Measurements from ENCODE around the gene CDH24. TPM values are rescaled to one million over a fixed set of nuclear protein-coding genes. Genes with fewer than 3 reads are reported as not detected.

The CDH24 gene
- total and polyA plus RNA-seq, 2 of the 8 experiments (the other 6 are each of a cell fraction or from before 2014, with no cell fraction given): 18.1 to 27.6 TPM

- TF ChIP-seq RFX5 (IDR thresholded peaks at IDR 0.05; ENCODE audit: borderline replicate concordance, low read depth, low read length): no peak
- no peak for TF ChIP-seq E2F6 (IDR thresholded peaks at IDR 0.05)
- peak; percentile 92 for TF ChIP-seq PHF8 (conservative IDR thresholded peaks at IDR 0.05; ENCODE audit: low read depth, low read length)
- TF ChIP-seq CBX8 (IDR thresholded peaks at IDR 0.05; ENCODE audit: borderline replicate concordance, low read depth, low read length): no peak
- no peak for TF ChIP-seq CHD2 (IDR thresholded peaks at IDR 0.05; ENCODE audit: low read length)
- TF ChIP-seq TAF7 (optimal IDR thresholded peaks at IDR 0.05; ENCODE audit: borderline replicate concordance, low read depth, low read length): peak; percentile 92
- no peak for TF ChIP-seq POU5F1 (IDR thresholded peaks at IDR 0.05; ENCODE audit: low read depth, low read length)
- TF ChIP-seq CTCF (IDR thresholded peaks at IDR 0.05; ENCODE audit: control extremely low read depth in 1 of 3, insufficient read depth in 1 of 3, low read depth in 1 of 3, low read length in 3 of 3): no peak
- peak; percentile 98 for TF ChIP-seq YY1 (IDR thresholded peaks at IDR 0.05; ENCODE audit: low read depth, low read length)
- no peak; a peak in 1 of 4 replicates for TF ChIP-seq HDAC2 (IDR thresholded peaks at IDR 0.05; ENCODE audit: borderline replicate concordance in 1 of 2, low read depth in 2 of 2, low read length in 2 of 2)
- no peak for TF ChIP-seq FOSL1 (IDR thresholded peaks at IDR 0.05; ENCODE audit: insufficient read depth, low read depth, low read length)
- TF ChIP-seq SP2 (IDR thresholded peaks at IDR 0.05; ENCODE audit: low read length): no peak
- TF ChIP-seq NRF1 (IDR thresholded peaks at IDR 0.05; ENCODE audit: low read depth, low read length): no peak
- no peak for TF ChIP-seq ZNF274 (IDR thresholded peaks at IDR 0.05; ENCODE audit: borderline replicate concordance, extremely low read depth, low read length)
- TF ChIP-seq SIX5 (IDR thresholded peaks at IDR 0.05; ENCODE audit: low read depth, low read length): peak; percentile 74
- no peak for TF ChIP-seq GABPA (IDR thresholded peaks at IDR 0.05; ENCODE audit: borderline replicate concordance, insufficient read depth, low read length)
- no peak for TF ChIP-seq KDM1A (IDR thresholded peaks at IDR 0.05; ENCODE audit: borderline replicate concordance, low read length)
- no peak for TF ChIP-seq SRF (IDR thresholded peaks at IDR 0.05; ENCODE audit: low read depth, low read length)
- no peak for TF ChIP-seq BCL11A (IDR thresholded peaks at IDR 0.05; ENCODE audit: low read depth in 2 of 2, low read length in 2 of 2)
- TF ChIP-seq SP4 (IDR thresholded peaks at IDR 0.05; ENCODE audit: low read length): no peak
- TF ChIP-seq RXRA (IDR thresholded peaks at IDR 0.05; ENCODE audit: insufficient read depth, low read depth, low read length): no peak
Observed at GRCh38 chr14:23034498-23035302, 22.6 kb downstream of the CDH24 start, which contains the start of gene PSMB5 (continued).

All from H1 (cell line).